Testis (tissue), 3 donors: ENCODE data around the gene ADRA2B. TPM values are rescaled to one million over a fixed set of nuclear protein-coding genes. Genes with fewer than 3 reads are reported as not detected.
A peak's percentile ranks its signal among the peaks of the same experiment; 100 is the strongest.

Experiments
- DNase-seq: peaks from one replicate; pipeline ENCODE4 v3.0.0-alpha.2; 2019
- H3K27ac ChIP-seq, 2 donors: fragments of 200-600 bp; sonication (generic); one replicate each; pipeline ENCODE4 v1.5.1; 2019
- H3K27me3 ChIP-seq: fragments of 200-600 bp; sonication (generic); one replicate; pipeline ENCODE4 v1.5.1; 2019
- H3K36me3 ChIP-seq: fragments of 200-600 bp; sonication (generic); one replicate; pipeline ENCODE4 v1.5.1; 2017; ENCODE audit warnings: low read depth; ENCODE audit errors: missing control alignments
- H3K4me1 ChIP-seq: fragments of 200-600 bp; sonication (generic); one replicate; pipeline ENCODE4 v1.5.1; 2019
- H3K4me3 ChIP-seq, 2 donors: fragments of 200-600 bp; sonication (generic); one replicate each; pipeline ENCODE4 v1.5.1; 2017 to 2019
- H3K9me3 ChIP-seq: fragments of 200-600 bp; sonication (generic); one replicate; pipeline ENCODE4 v1.5.1; 2017
- CTCF ChIP-seq, 3 experiments: fragments of 450-650 bp in 2 of 3; fragments of 200-600 bp in 1 of 3; sonication (generic) in 1 of 3; IDR thresholded peaks; one replicate each; pipeline ENCODE4 v1.5.1; 2016 to 2019; ENCODE audit warnings: antibody characterized with exemption in 3 of 3, mild to moderate bottlenecking in 2 of 3, moderate library complexity in 1 of 3
- POLR2A ChIP-seq: fragments of 450-650 bp; IDR thresholded peaks from one replicate; pipeline ENCODE4 v1.6.1; 2017; ENCODE audit warnings: antibody characterized with exemption, mild to moderate bottlenecking, moderate library complexity
- WGBS, 2 donors: methylation state at CpG; one replicate each; pipeline ENCODE4 v1.1.5; 2018; 5-methylcytosine and 5-hydroxymethylcytosine counted together
- intact Hi-C: fragments of 100-400 bp; cut with DNase I; formaldehyde crosslinking; loops from one replicate; pipeline ENCODE4 v1.15.1; 2023; ENCODE audit warnings: low total_unique reads
- polyA plus RNA-seq: library from polyadenylated mRNA; stranded (reverse); fragments of 350-450 nt; fragmentation: Illumina TruSeq; extraction: RNeasy Lipid Tissue Mini Kit (QIAGEN cat#74804); gene quantifications from one replicate; pipeline ENCODE4 v1.2.3, GENCODE V29; 2014; ENCODE audit warnings: low read depth, low replicate concordance; ENCODE audit not compliant: insufficient read depth
- total RNA-seq, 2 donors: library from RNA; depleted of rRNA; stranded (reverse); fragments of >200 nt; gene quantifications; one replicate each; pipeline ENCODE4 v1.2.3, GENCODE V29; 2016

Gene ADRA2B
- total and polyA plus RNA-seq, 3 donors from 2014 or later = 2.1 to 2.6 (median 2.4) TPM

DNA sequence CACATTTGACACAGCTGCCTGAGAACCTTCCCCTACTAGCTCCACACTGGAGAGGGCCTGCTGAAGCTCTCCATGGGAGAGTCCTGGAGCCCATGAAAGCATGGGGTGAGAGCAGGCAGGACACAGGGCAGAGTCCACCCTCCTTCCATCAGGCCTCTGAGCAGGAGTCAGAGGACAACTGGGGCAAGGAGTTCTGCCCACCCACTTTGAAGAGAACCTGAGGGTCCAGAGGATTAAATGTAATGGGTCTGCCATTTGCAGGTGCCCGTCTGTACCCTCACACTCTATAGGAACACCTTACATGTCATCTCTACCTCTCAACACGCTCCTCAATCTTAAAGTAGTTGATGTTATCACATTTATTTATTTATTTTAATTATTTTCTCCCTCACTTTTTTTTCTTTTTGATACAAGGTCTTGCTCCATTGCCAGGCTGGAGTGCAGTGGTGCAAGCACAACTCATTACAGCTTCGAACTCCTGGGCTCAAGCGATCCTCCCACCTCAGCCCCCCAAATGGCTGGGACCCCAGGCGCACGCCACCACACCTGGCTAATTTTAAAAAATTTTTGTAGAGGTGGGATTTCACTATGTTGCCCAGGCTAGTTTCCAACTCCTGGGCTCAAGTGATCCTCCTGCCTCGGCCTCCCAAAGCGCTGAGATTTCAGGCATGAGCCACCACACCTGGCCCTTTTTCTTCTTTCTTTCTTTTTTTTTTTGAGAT lies 10.2 kb downstream of the ADRA2B start:
- Histone ChIP-seq H3K9me3 (no peaks in the 10 kb centered on the region), H3K36me3 (no peaks in the 10 kb centered on the region), H3K27ac (no peak overlapping the region), H3K4me1 (peaks cover 23% of the 10 kb centered on the region), H3K27me3 (no peaks in the 10 kb centered on the region), H3K4me3 (no peak overlapping the region)
- 98 to 99% methylated on average over 8 of the region's 8 CpGs for WGBS, 2 donors
- intact Hi-C loops = no loop called here
- TF ChIP-seq CTCF (IDR thresholded peaks at IDR 0.05) (no peak), POLR2A (no peak)
- no peak for DNase-seq

GRCh38 chr2:96105152-96105915 lies 11.0 kb downstream of the ADRA2B start:
- no peak for DNase-seq
- peaks cover 25% of the 10 kb centered on the region for H3K4me1 ChIP-seq
- no peak overlapping the region for H3K27ac ChIP-seq
- H3K4me3 ChIP-seq = no peak overlapping the region
- H3K27me3 ChIP-seq = no peaks in the 10 kb centered on the region
- no peaks in the 10 kb centered on the region for H3K36me3 ChIP-seq
- TF ChIP-seq CTCF (IDR thresholded peaks at IDR 0.05) (no peak), POLR2A (no peak)
- H3K9me3 ChIP-seq = no peaks in the 10 kb centered on the region
- 89 to 97% methylated on average over 3 of the region's 3 CpGs for WGBS, 2 donors
- intact Hi-C loops = no loop called here

DNA sequence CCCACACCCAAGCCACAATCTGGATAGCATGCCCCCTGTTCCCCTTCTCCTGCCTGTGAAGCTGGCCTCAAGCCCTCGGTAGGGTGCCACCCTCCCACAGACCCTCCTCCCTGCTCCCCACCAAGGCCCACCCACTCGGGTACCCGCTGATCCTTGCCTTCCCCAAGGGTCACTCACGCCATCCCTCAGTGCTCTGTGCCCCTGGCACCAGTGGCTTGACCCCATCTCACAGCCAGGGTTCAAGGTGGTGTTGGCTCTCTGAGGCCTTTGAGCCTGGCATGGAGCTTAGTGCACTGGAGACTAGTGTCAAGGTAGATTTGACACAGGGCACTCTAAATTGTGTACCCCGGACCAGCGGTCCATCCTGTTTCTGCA lies 11.9 kb downstream of the ADRA2B start:
- Histone ChIP-seq H3K9me3 (no peaks in the 10 kb centered on the region), H3K4me3 (no peak overlapping the region), H3K27ac (no peak overlapping the region), H3K36me3 (no peaks in the 10 kb centered on the region), H3K27me3 (no peaks in the 10 kb centered on the region), H3K4me1 (peaks cover 28% of the 10 kb centered on the region)
- DNase-seq = no peak
- WGBS, 2 donors = 91 to 93% methylated on average over 6 of the region's 6 CpGs
- intact Hi-C loops = no loop called here
- TF ChIP-seq POLR2A = no peak
- no peak for TF ChIP-seq CTCF (IDR thresholded peaks at IDR 0.05)

GRCh38 chr2:96103761-96104486 lies 12.4 kb downstream of the ADRA2B start:
- DNase-seq = peak; percentile 12

More at GRCh38 chr2:96103761-96104486, 12.4 kb downstream of the ADRA2B start:
- Histone ChIP-seq H3K4me3 (no peak overlapping the region), H3K27ac (no peak overlapping the region), H3K9me3 (no peaks in the 10 kb centered on the region), H3K27me3 (no peaks in the 10 kb centered on the region), H3K36me3 (no peaks in the 10 kb centered on the region), H3K4me1 (peaks cover 28% of the 10 kb centered on the region)
- intact Hi-C loops = no loop called here
- TF ChIP-seq CTCF (IDR thresholded peaks at IDR 0.05) (no peak), POLR2A (no peak)
- WGBS, 2 donors = 54 to 61% methylated on average over 6 of the region's 6 CpGs
